ENCODE data around the gene APLN. TPM values are rescaled to one million over a fixed set of nuclear protein-coding genes. Genes with fewer than 3 reads are reported as not detected.

Gene APLN
- total and polyA plus RNA-seq, 3 experiments from 2014 or later: 0.11 TPM; not detected in 1

DNA sequence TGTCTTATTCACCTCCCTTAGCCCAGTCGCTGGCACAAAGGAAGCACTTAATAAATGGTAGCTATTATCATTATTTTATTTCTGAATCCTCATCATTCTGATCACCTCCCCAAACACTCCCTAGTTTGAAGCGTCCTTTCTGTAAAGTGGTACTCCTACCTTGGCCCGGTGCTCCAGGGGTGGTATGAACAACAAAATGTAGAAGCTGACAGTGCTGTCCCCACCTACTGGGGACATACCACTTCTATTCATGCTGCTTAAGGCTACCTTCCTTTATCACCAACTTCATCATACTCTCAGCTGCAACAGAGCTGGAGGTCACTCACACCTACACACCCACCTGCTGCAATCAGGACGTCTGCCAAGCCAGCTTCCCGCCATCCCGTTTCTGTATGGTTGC lies 40.8 kb upstream of the APLN start:
- no peak for DNase-seq
- Histone ChIP-seq H3K36me3 (ENCODE audit: insufficient read depth, low read length) (no peaks in the 10 kb centered on the region), H3K4me3 (ENCODE audit: low read length) (no peak overlapping the region), H3K9me3 (ENCODE audit: low read length) (no peaks in the 10 kb centered on the region), H3K4me1 (ENCODE audit: insufficient read depth, low read length) (no peaks in the 10 kb centered on the region), H3K27ac (ENCODE audit: low read depth, low read length) (no peak overlapping the region), H3K27me3 (ENCODE audit: insufficient read depth, low read length, poor library complexity, severe bottlenecking) (no peaks in the 10 kb centered on the region)
- peaks cover 0 to 7% of the 10 kb centered on the region in 2 donors for H3K27me3 Mint-ChIP-seq
- ChIA-PET CTCF (interaction anchor here (1.4 kb wide), 1 partner anchor 17 kb away, joined by 7 read pairs; no protein-coding TSS in a partner anchor), POLR2A (no interaction called here)
- no peaks in the 10 kb centered on the region for H3K9me3 Mint-ChIP-seq
- H3K4me3 Mint-ChIP-seq: no peak overlapping the region
- H3K27ac Mint-ChIP-seq: no peak overlapping the region
- no peaks in the 10 kb centered on the region for H3K4me1 Mint-ChIP-seq
- no peaks in the 10 kb centered on the region for H3K36me3 Mint-ChIP-seq

DNA sequence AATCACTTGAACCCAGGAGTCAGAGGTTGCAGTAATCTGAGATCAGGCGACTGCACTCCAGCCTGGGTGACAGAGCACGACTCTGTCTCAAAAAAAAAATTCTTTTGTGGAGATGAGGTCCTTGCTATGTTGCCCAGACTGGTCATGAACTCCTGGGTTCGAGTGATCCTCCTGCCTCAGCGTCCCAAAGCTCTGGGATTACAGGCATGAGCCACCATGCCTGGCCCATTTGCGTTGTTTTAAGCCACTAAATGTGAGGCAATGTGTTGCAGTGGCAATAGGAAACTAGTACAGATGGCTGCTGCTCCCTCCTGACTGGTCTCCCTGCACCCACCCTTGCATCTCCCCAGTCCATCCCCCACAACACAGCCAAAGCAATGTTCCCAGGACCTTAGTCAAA lies 40.0 kb upstream of the APLN start:
- peaks cover 0 to 7% of the 10 kb centered on the region in 2 donors for H3K27me3 Mint-ChIP-seq
- H3K36me3 Mint-ChIP-seq: no peaks in the 10 kb centered on the region
- DNase-seq: no peak
- no peak overlapping the region for H3K4me3 ChIP-seq (ENCODE audit: low read length)
- no peaks in the 10 kb centered on the region for H3K27me3 ChIP-seq (ENCODE audit: insufficient read depth, low read length, poor library complexity, severe bottlenecking)
- no peak overlapping the region for H3K27ac Mint-ChIP-seq
- H3K9me3 ChIP-seq (ENCODE audit: low read length): no peaks in the 10 kb centered on the region
- H3K4me3 Mint-ChIP-seq: no peak overlapping the region
- no peaks in the 10 kb centered on the region for H3K4me1 ChIP-seq (ENCODE audit: insufficient read depth, low read length)
- H3K27ac ChIP-seq (ENCODE audit: low read depth, low read length): no peak overlapping the region
- H3K36me3 ChIP-seq (ENCODE audit: insufficient read depth, low read length): no peaks in the 10 kb centered on the region
- CTCF ChIA-PET: interaction anchor here (1.4 kb wide), 1 partner anchor 17 kb away, joined by 7 read pairs; no protein-coding TSS in a partner anchor
- H3K4me1 Mint-ChIP-seq: no peaks in the 10 kb centered on the region
- H3K9me3 Mint-ChIP-seq: no peaks in the 10 kb centered on the region
- POLR2A ChIA-PET: no interaction called here

DNA sequence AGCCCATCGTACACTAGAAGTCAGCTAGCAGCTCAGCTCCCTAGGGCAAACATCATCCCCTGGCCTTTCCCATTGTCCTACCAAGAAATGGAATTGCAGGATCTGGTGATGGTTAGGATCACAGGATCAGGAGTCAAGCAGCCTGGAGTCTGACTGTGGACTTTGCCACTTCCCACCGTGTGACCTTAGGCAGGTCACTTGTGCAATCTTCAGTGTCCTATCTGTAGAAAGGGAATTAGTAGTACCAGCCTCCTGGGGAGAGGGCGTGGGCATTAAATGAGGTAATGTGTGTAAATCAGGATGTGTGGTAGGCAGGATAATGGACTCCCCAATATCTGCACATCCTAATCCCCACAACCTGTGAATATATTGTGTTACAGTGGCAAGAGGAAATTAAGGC lies 38.6 kb upstream of the APLN start:
- ChIA-PET CTCF (no interaction called here), POLR2A (interaction anchor here (0.6 kb wide), 1 partner anchor 282 kb away, joined by 4 read pairs; no protein-coding TSS in a partner anchor)
- peaks cover 0 to 8% of the 10 kb centered on the region in 2 donors for H3K27me3 Mint-ChIP-seq

DNA sequence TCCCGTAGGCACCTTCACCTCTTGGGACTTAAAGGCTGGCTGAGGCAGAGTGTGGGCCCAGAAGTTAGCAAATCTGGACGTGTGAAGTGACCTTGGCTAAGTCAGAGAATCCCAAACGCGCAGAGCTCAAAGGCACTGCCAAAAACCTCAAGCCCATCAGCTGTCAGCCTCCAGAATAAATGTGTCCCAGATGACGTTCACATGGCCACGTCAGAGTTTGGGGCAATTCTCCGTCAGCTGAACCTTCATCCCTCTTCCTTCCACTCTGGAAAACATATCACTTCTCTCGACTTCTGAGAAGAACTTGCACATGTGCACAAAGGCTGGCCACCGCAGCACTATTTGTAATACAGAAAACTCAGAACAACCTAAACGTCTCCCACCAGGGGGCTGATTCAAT lies 35.7 kb upstream of the APLN start:
- no peaks in the 10 kb centered on the region for H3K36me3 Mint-ChIP-seq
- peaks cover 0 to 3% of the 10 kb centered on the region in 2 donors for H3K27me3 Mint-ChIP-seq
- no peak overlapping the region for H3K4me3 ChIP-seq (ENCODE audit: low read length)
- no peak overlapping the region for H3K27ac Mint-ChIP-seq
- no peaks in the 10 kb centered on the region for H3K27me3 ChIP-seq (ENCODE audit: insufficient read depth, low read length, poor library complexity, severe bottlenecking)
- H3K27ac ChIP-seq (ENCODE audit: low read depth, low read length): no peak overlapping the region
- H3K9me3 Mint-ChIP-seq: no peaks in the 10 kb centered on the region
- POLR2A ChIA-PET: no interaction called here
- H3K36me3 ChIP-seq (ENCODE audit: insufficient read depth, low read length): no peaks in the 10 kb centered on the region
- no peak for DNase-seq
- H3K4me1 Mint-ChIP-seq: no peaks in the 10 kb centered on the region
- CTCF ChIA-PET: interaction anchor here (1.3 kb wide), 1 partner anchor 133 kb away, joined by 3 read pairs; no protein-coding TSS in a partner anchor
- H3K4me1 ChIP-seq (ENCODE audit: insufficient read depth, low read length): no peaks in the 10 kb centered on the region
- no peaks in the 10 kb centered on the region for H3K9me3 ChIP-seq (ENCODE audit: low read length)
- H3K4me3 Mint-ChIP-seq: no peak overlapping the region

More for the DNA sequence above, 38.6 kb upstream of the APLN start:
- H3K4me3 ChIP-seq (ENCODE audit: low read length): no peak overlapping the region
- no peak overlapping the region for H3K4me3 Mint-ChIP-seq
- no peaks in the 10 kb centered on the region for H3K4me1 Mint-ChIP-seq
- no peaks in the 10 kb centered on the region for H3K36me3 ChIP-seq (ENCODE audit: insufficient read depth, low read length)
- peak overlapping the region in 1 of 8 donors; percentile 84 for H3K27ac Mint-ChIP-seq
- no peaks in the 10 kb centered on the region for H3K4me1 ChIP-seq (ENCODE audit: insufficient read depth, low read length)
- H3K9me3 Mint-ChIP-seq: no peaks in the 10 kb centered on the region
- no peak for DNase-seq
- H3K27me3 ChIP-seq (ENCODE audit: insufficient read depth, low read length, poor library complexity, severe bottlenecking): no peaks in the 10 kb centered on the region
- no peaks in the 10 kb centered on the region for H3K36me3 Mint-ChIP-seq
- no peak overlapping the region for H3K27ac ChIP-seq (ENCODE audit: low read depth, low read length)
- H3K9me3 ChIP-seq (ENCODE audit: low read length): no peaks in the 10 kb centered on the region

DNA sequence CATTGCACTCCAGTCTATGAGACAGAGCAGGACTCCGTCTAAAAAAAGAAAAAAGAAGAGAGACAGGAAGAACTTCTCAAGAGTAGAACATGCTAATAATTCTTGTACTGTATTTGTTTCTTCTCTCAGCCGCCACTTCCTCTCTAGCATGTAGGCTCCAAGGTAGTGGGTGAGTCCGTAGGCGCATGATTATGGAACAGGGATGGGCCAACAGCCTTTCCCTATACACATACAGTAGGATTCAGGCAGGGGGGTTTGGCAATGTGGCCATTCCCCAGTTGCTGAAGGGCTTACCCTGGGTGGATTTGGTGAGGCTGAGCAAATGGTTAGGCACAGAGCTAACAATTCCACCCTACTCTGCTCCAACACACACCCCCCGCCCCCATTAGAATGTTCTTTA lies 35.0 kb upstream of the APLN start:
- DNase-seq: no peak
- Histone ChIP-seq H3K4me1 (ENCODE audit: insufficient read depth, low read length) (no peaks in the 10 kb centered on the region), H3K4me3 (ENCODE audit: low read length) (no peak overlapping the region), H3K27me3 (ENCODE audit: insufficient read depth, low read length, poor library complexity, severe bottlenecking) (no peaks in the 10 kb centered on the region), H3K36me3 (ENCODE audit: insufficient read depth, low read length) (no peaks in the 10 kb centered on the region), H3K9me3 (ENCODE audit: low read length) (no peaks in the 10 kb centered on the region), H3K27ac (ENCODE audit: low read depth, low read length) (no peak overlapping the region)
- ChIA-PET POLR2A (no interaction called here), CTCF (interaction anchor here (1.3 kb wide), 1 partner anchor 133 kb away, joined by 3 read pairs; no protein-coding TSS in a partner anchor)
- H3K4me1 Mint-ChIP-seq: no peaks in the 10 kb centered on the region
- no peak overlapping the region for H3K4me3 Mint-ChIP-seq
- H3K27me3 Mint-ChIP-seq: peaks cover 0 to 1% of the 10 kb centered on the region in 2 donors
- no peak overlapping the region for H3K27ac Mint-ChIP-seq
- no peaks in the 10 kb centered on the region for H3K9me3 Mint-ChIP-seq
- no peaks in the 10 kb centered on the region for H3K36me3 Mint-ChIP-seq

DNA sequence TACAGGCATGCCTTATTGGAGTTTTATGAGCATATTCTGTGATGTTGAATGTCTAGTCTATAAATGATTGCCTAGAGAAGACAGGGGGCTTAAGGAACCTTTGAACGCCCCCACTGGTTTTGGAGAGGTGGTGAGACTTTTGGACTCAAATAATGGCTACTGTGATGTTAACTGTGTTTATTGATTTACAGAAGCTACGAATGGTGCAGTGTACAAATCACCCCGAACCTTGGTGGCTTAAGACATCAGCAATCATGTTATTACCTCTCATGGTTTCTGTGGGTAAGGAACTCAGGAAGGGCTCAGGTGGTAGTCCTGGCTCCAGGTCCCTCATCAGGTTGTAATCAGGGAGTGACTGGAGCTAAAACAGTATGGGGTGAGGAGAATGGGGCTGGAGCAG lies 33.3 kb upstream of the APLN start:
- H3K9me3 Mint-ChIP-seq: no peaks in the 10 kb centered on the region
- no peak for DNase-seq
- no peaks in the 10 kb centered on the region for H3K27me3 ChIP-seq (ENCODE audit: insufficient read depth, low read length, poor library complexity, severe bottlenecking)
- H3K4me3 Mint-ChIP-seq: no peak overlapping the region
- H3K4me3 ChIP-seq (ENCODE audit: low read length): no peak overlapping the region
- H3K27me3 Mint-ChIP-seq: peaks cover 0 to 1% of the 10 kb centered on the region in 2 donors
- no peaks in the 10 kb centered on the region for H3K4me1 Mint-ChIP-seq
- H3K27ac Mint-ChIP-seq: no peak overlapping the region
- no peak overlapping the region for H3K27ac ChIP-seq (ENCODE audit: low read depth, low read length)
- H3K4me1 ChIP-seq (ENCODE audit: insufficient read depth, low read length): no peaks in the 10 kb centered on the region
- H3K36me3 ChIP-seq (ENCODE audit: insufficient read depth, low read length): no peaks in the 10 kb centered on the region
- H3K9me3 ChIP-seq (ENCODE audit: low read length): no peaks in the 10 kb centered on the region
- CTCF ChIA-PET: interaction anchor here (1.6 kb wide), 1 partner anchor 11 kb away, joined by 3 read pairs; no protein-coding TSS in a partner anchor
- POLR2A ChIA-PET: no interaction called here
- no peaks in the 10 kb centered on the region for H3K36me3 Mint-ChIP-seq

DNA sequence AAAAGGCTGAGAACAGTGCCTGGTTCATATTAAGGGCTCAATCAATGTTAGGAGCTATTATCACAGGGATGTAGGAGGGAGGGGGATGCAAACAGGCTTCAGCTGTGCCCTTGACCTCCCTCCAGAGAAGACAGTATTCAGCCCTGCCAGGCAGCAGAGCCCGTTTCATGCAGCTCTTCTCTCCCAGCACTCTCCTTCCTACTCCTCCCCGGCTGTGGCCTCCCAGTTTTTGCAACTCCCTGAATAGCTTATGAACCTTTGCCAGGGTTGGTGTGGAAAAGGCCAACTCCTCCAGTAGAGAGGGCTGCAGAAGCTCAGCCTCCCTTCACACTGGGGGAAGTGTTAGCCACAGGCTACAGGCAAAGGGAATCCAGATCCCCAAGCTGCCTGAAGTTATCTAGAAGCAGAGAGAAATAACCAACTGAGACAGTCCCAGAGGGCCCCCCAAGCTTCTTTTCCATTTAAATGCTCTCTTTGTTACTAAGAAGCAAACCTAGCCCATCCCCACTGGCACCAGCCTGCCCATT lies 31.7 kb upstream of the APLN start:
- Mint-ChIP-seq H3K9me3 (no peaks in the 10 kb centered on the region), H3K4me3 (no peak overlapping the region), H3K4me1 (no peaks in the 10 kb centered on the region), H3K27me3 (peaks cover 0 to 1% of the 10 kb centered on the region in 2 donors), H3K27ac (no peak overlapping the region), H3K36me3 (no peaks in the 10 kb centered on the region)
- no peaks in the 10 kb centered on the region for H3K27me3 ChIP-seq (ENCODE audit: insufficient read depth, low read length, poor library complexity, severe bottlenecking)
- no peak overlapping the region for H3K4me3 ChIP-seq (ENCODE audit: low read length)
- ChIA-PET CTCF (no interaction called here), POLR2A (no interaction called here)
- H3K4me1 ChIP-seq (ENCODE audit: insufficient read depth, low read length): no peaks in the 10 kb centered on the region
- no peaks in the 10 kb centered on the region for H3K36me3 ChIP-seq (ENCODE audit: insufficient read depth, low read length)
- no peak for DNase-seq
- H3K27ac ChIP-seq (ENCODE audit: low read depth, low read length): no peak overlapping the region
- H3K9me3 ChIP-seq (ENCODE audit: low read length): no peaks in the 10 kb centered on the region

DNA sequence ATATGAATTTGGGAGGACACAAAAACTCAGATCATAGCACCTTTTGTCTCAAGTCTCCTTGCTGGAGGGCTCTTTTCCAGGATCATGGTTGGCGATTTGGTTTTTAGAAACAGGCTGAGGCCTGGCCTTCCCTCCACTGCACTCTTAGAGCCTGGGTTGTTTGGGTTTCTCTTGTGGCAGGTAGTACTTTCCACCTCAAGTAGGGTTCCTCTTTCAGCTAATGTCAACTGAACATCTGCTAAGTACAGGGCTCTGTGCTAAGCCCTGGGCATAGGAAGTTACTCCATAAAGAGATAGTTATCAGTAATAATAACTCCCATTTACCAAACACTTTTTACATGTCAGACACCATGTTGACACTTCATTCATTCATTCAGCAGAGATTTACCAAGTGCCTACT lies 28.2 kb upstream of the APLN start:
- Histone ChIP-seq H3K27me3 (ENCODE audit: insufficient read depth, low read length, poor library complexity, severe bottlenecking) (no peaks in the 10 kb centered on the region), H3K4me1 (ENCODE audit: insufficient read depth, low read length) (peaks cover 13% of the 10 kb centered on the region), H3K4me3 (ENCODE audit: low read length) (no peak overlapping the region), H3K9me3 (ENCODE audit: low read length) (no peaks in the 10 kb centered on the region), H3K36me3 (ENCODE audit: insufficient read depth, low read length) (no peaks in the 10 kb centered on the region), H3K27ac (ENCODE audit: low read depth, low read length) (no peak overlapping the region)
- POLR2A ChIA-PET: interaction anchor here (0.6 to 0.8 kb wide), 2 partner anchors 44 to 223 kb away, joined by 4 to 9 read pairs; partner anchors contain the start of gene UTP14A
- H3K4me1 Mint-ChIP-seq: peaks cover 0 to 9% (median 5%) of the 10 kb centered on the region in 3 donors
- CTCF ChIA-PET: no interaction called here
- H3K36me3 Mint-ChIP-seq: no peaks in the 10 kb centered on the region
- H3K9me3 Mint-ChIP-seq: no peaks in the 10 kb centered on the region
- H3K4me3 Mint-ChIP-seq: no peak overlapping the region
- DNase-seq: no peak
- peaks cover 0 to 7% of the 10 kb centered on the region in 2 donors for H3K27me3 Mint-ChIP-seq
- H3K27ac Mint-ChIP-seq: no peak overlapping the region
